ENCODE measurements around the gene OR2J3. TPM values are rescaled to one million over a fixed set of nuclear protein-coding genes. Genes with fewer than 3 reads are reported as not detected.
"Not testable (repeated sequence)": the region's sequence is repeated elsewhere in the genome, so short reads cannot be mapped to it uniquely, and the experiment has no call there.

OR2J3 gene
- total RNA-seq, 2 experiments from 2014 or later = not detected

DNA sequence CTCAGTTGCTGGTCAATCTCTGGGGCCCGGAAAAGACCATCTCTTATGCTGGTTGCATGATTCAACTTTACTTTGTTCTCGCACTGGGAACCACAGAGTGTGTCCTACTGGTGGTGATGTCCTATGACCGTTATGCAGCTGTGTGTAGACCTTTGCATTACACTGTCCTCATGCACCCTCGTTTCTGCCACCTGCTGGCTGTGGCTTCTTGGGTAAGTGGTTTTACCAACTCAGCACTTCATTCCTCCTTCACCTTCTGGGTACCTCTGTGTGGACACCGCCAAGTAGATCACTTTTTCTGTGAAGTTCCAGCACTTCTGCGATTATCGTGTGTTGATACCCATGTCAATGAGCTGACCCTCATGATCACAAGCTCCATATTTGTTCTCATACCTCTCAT, 4.3 kb downstream of the OR2J3 start:
- ChIA-PET POLR2A (no interaction called here), CTCF (ENCODE audit: unreplicated experiment) (no interaction called here)
- no peaks in the 10 kb centered on the region for H3K4me1 ChIP-seq (ENCODE audit: insufficient read depth, low read length, poor library complexity, severe bottlenecking)
- BruUV-seq (replicated peaks) = no TSS peak
- intact Hi-C loops (cut with micrococcal nuclease; ENCODE audit: unreplicated experiment) = no loop called here
- peak; percentile 2 for DNase-seq (ENCODE audit: low spot score)
- TF ChIP-seq CTCF (conservative IDR thresholded peaks at IDR 0.05; ENCODE audit: low read length) = peak; percentile 43
- TF ChIP-seq EZH2phosphoT487 (IDR thresholded peaks at IDR 0.05; ENCODE audit: borderline replicate concordance, low read depth, low read length) = no peak
- no peaks in the 10 kb centered on the region for H3K79me2 ChIP-seq (ENCODE audit: insufficient read depth, low read depth, low read length)
- H4K20me1 ChIP-seq (ENCODE audit: insufficient read depth, low read length) = no peaks in the 10 kb centered on the region
- no peak overlapping the region for H3K4me3 ChIP-seq (ENCODE audit: low read depth, low read length, poor library complexity, severe bottlenecking)
- no peaks in the 10 kb centered on the region for H3K36me3 ChIP-seq (ENCODE audit: insufficient read depth, low read length)
- H3K9me2 ChIP-seq (ENCODE audit: insufficient read depth, low read length) = no peaks in the 10 kb centered on the region
- H3K27ac ChIP-seq (ENCODE audit: low read depth, low read length, poor library complexity, severe bottlenecking) = no peak overlapping the region
- H3K4me2 ChIP-seq (ENCODE audit: low read length) = no peak overlapping the region
- no peak overlapping the region for H2AFZ ChIP-seq (ENCODE audit: low read length)
- no peaks in the 10 kb centered on the region for H3K9me3 ChIP-seq (ENCODE audit: low read length)

DNA sequence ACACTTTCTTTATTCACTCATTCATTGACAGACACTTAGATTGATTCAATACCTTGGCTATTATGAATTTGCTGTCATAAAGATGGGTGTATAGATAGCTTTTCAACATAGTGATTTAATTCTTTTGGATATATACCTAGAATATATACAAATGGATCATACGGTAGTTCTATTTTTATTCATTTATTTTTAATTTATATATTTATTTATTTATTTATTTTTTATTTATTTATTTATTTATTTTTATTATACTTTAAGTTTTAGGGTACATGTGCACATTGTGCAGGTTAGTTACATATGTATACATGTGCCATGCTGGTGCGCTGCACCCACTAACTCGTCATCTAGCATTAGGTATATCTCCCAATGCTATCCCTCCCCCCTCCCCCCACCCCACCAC, 7.1 kb downstream of the OR2J3 start:
- H2AFZ ChIP-seq (ENCODE audit: low read length); H3K79me2 ChIP-seq (ENCODE audit: insufficient read depth, low read depth, low read length); H3K4me1 ChIP-seq (ENCODE audit: insufficient read depth, low read length, poor library complexity, severe bottlenecking); H3K4me2 ChIP-seq (ENCODE audit: low read length); H4K20me1 ChIP-seq (ENCODE audit: insufficient read depth, low read length); H3K9me2 ChIP-seq (ENCODE audit: insufficient read depth, low read length); CTCF ChIA-PET (ENCODE audit: unreplicated experiment); intact Hi-C loops (cut with micrococcal nuclease; ENCODE audit: unreplicated experiment); H3K4me3 ChIP-seq (ENCODE audit: low read depth, low read length, poor library complexity, severe bottlenecking); BruUV-seq (replicated peaks); H3K9me3 ChIP-seq (ENCODE audit: low read length); H3K27ac ChIP-seq (ENCODE audit: low read depth, low read length, poor library complexity, severe bottlenecking); H3K36me3 ChIP-seq (ENCODE audit: insufficient read depth, low read length); DNase-seq (ENCODE audit: low spot score): not testable (repeated sequence)
- POLR2A ChIA-PET = interaction anchor here (0.6 kb wide), 1 partner anchor 366 kb away, joined by 5 read pairs; no protein-coding TSS in a partner anchor

GRCh38 chr6:29129326-29130012, 21.6 kb downstream of the OR2J3 start:
- no peaks in the 10 kb centered on the region for H3K79me2 ChIP-seq (ENCODE audit: insufficient read depth, low read depth, low read length)
- H3K36me3 ChIP-seq (ENCODE audit: insufficient read depth, low read length) = no peaks in the 10 kb centered on the region
- H3K4me1 ChIP-seq (ENCODE audit: insufficient read depth, low read length, poor library complexity, severe bottlenecking) = no peaks in the 10 kb centered on the region
- H4K20me1 ChIP-seq (ENCODE audit: insufficient read depth, low read length) = no peaks in the 10 kb centered on the region
- DNase-seq (ENCODE audit: low spot score) = no peak
- ChIA-PET POLR2A (interaction anchor here (0.6 kb wide), 1 partner anchor 27 kb away, joined by 3 read pairs; no protein-coding TSS in a partner anchor), CTCF (ENCODE audit: unreplicated experiment) (no interaction called here)
- intact Hi-C loops (cut with micrococcal nuclease; ENCODE audit: unreplicated experiment) = no loop called here
- H2AFZ ChIP-seq (ENCODE audit: low read length) = no peak overlapping the region
- no peak overlapping the region for H3K4me3 ChIP-seq (ENCODE audit: low read depth, low read length, poor library complexity, severe bottlenecking)
- no peak overlapping the region for H3K4me2 ChIP-seq (ENCODE audit: low read length)
- no TSS peak for BruUV-seq (replicated peaks)
- TF ChIP-seq CTCF (conservative IDR thresholded peaks at IDR 0.05; ENCODE audit: low read length) (no peak), EZH2phosphoT487 (IDR thresholded peaks at IDR 0.05; ENCODE audit: borderline replicate concordance, low read depth, low read length) (no peak)
- no peak overlapping the region for H3K27ac ChIP-seq (ENCODE audit: low read depth, low read length, poor library complexity, severe bottlenecking)
- no peaks in the 10 kb centered on the region for H3K9me2 ChIP-seq (ENCODE audit: insufficient read depth, low read length)
- no peaks in the 10 kb centered on the region for H3K9me3 ChIP-seq (ENCODE audit: low read length)

Data from OCI-LY7 (cell line).